ENCODE results near the gene NPB.

NPB gene

GRCh38 chr17:81910840-81911276 lies 8.8 kb downstream of the NPB start:
- TF ChIP-seq POU2F2 (IDR thresholded peaks at IDR 0.05; ENCODE audit: low read depth, low read length), result no peak
- TF ChIP-seq PAX5 (IDR thresholded peaks at IDR 0.05; ENCODE audit: insufficient read depth, low read length, severe bottlenecking), result no peak
- FAIRE-seq (peak; percentile 80), DNase-seq (ENCODE audit: insufficient read length, low spot score) (no peak)

GRCh38 chr17:81911277-81911961 lies 9.4 kb downstream of the NPB start, which contains the start of gene PCYT2:
Gene PCYT2, minus strand, starts transcription at chr17:81911399. Its CDS starts 44 bp downstream, at chr17:81911355.
- peak; percentile 94 for FAIRE-seq
- DNase-seq (ENCODE audit: insufficient read length, low spot score), result peak; percentile 100
- no peak for TF ChIP-seq SPI1 (IDR thresholded peaks at IDR 0.05; ENCODE audit: low read depth, low read length)
- TF ChIP-seq POLR2A (IDR thresholded peaks at IDR 0.05; ENCODE audit: low read depth, low read length), result no peak
- TF ChIP-seq TAF1 (IDR thresholded peaks at IDR 0.05; ENCODE audit: low read depth, low read length), result no peak
- TF ChIP-seq PAX5 (IDR thresholded peaks at IDR 0.05; ENCODE audit: insufficient read depth, low read length, severe bottlenecking), result peak; percentile 74

- FAIRE-seq, result no peak
These were observed 9.9 kb downstream of the NPB start for GRCh38 chr17:81911969-81912368.

GRCh38 chr17:81912441-81913309 lies 10.6 kb downstream of the NPB start:
- TF ChIP-seq POLR2AphosphoS5 (IDR thresholded peaks at IDR 0.05; ENCODE audit: low read depth, low read length) (no peak), POU2F2 (IDR thresholded peaks at IDR 0.05; ENCODE audit: low read depth, low read length) (no peak), SPI1 (IDR thresholded peaks at IDR 0.05; ENCODE audit: low read depth, low read length) (no peak), TAF1 (IDR thresholded peaks at IDR 0.05; ENCODE audit: low read depth, low read length) (no peak)
- FAIRE-seq (no peak), DNase-seq (ENCODE audit: insufficient read length, low spot score) (no peak)

More at GRCh38 chr17:81911969-81912368, 9.9 kb downstream of the NPB start:
- DNase-seq (ENCODE audit: insufficient read length, low spot score), result no peak
- TF ChIP-seq POLR2A (IDR thresholded peaks at IDR 0.05; ENCODE audit: low read depth, low read length) (no peak), POU2F2 (IDR thresholded peaks at IDR 0.05; ENCODE audit: low read depth, low read length) (0 out of 2 replicates have a peak, but pooled peaks have one; percentile 39)

- FAIRE-seq, result no peak
- TF ChIP-seq POU2F2 (IDR thresholded peaks at IDR 0.05; ENCODE audit: low read depth, low read length) (no peak), TAF1 (IDR thresholded peaks at IDR 0.05; ENCODE audit: low read depth, low read length) (no peak), PAX5 (IDR thresholded peaks at IDR 0.05; ENCODE audit: insufficient read depth, low read length, severe bottlenecking) (no peak)
- no peak for DNase-seq (ENCODE audit: insufficient read length, low spot score)
These were observed 11.5 kb downstream of the NPB start for GRCh38 chr17:81913394-81914102.

GRCh38 chr17:81914103-81914850 lies 12.2 kb downstream of the NPB start:
- DNase-seq (ENCODE audit: insufficient read length, low spot score) (no peak), FAIRE-seq (no peak)
- TF ChIP-seq POLR2A (IDR thresholded peaks at IDR 0.05; ENCODE audit: low read depth, low read length), result no peak
- TF ChIP-seq SPI1 (IDR thresholded peaks at IDR 0.05; ENCODE audit: low read depth, low read length), result no peak
- TF ChIP-seq PAX5 (IDR thresholded peaks at IDR 0.05; ENCODE audit: insufficient read depth, low read length, severe bottlenecking), result no peak
- TF ChIP-seq POU2F2 (IDR thresholded peaks at IDR 0.05; ENCODE audit: low read depth, low read length), result no peak
- no peak for TF ChIP-seq POLR2AphosphoS5 (IDR thresholded peaks at IDR 0.05; ENCODE audit: low read depth, low read length)
- TF ChIP-seq TAF1 (IDR thresholded peaks at IDR 0.05; ENCODE audit: low read depth, low read length), result no peak

GRCh38 chr17:81915331-81915730 lies 13.3 kb downstream of the NPB start:
- no peak for DNase-seq (ENCODE audit: insufficient read length, low spot score)
- TF ChIP-seq POLR2A (IDR thresholded peaks at IDR 0.05; ENCODE audit: low read depth, low read length), result no peak
- TF ChIP-seq TAF1 (IDR thresholded peaks at IDR 0.05; ENCODE audit: low read depth, low read length), result no peak
- no peak for TF ChIP-seq POU2F2 (IDR thresholded peaks at IDR 0.05; ENCODE audit: low read depth, low read length)
- no peak for TF ChIP-seq SPI1 (IDR thresholded peaks at IDR 0.05; ENCODE audit: low read depth, low read length)
- no peak for TF ChIP-seq POLR2AphosphoS5 (IDR thresholded peaks at IDR 0.05; ENCODE audit: low read depth, low read length)
- TF ChIP-seq PAX5 (IDR thresholded peaks at IDR 0.05; ENCODE audit: insufficient read depth, low read length, severe bottlenecking), result no peak
- no peak for FAIRE-seq

GRCh38 chr17:81916234-81917001 lies 14.4 kb downstream of the NPB start:
- no peak for FAIRE-seq

More at GRCh38 chr17:81916234-81917001, 14.4 kb downstream of the NPB start:
- no peak for DNase-seq (ENCODE audit: insufficient read length, low spot score)
- TF ChIP-seq POLR2AphosphoS5 (IDR thresholded peaks at IDR 0.05; ENCODE audit: low read depth, low read length) (no peak), SPI1 (IDR thresholded peaks at IDR 0.05; ENCODE audit: low read depth, low read length) (no peak), POLR2A (IDR thresholded peaks at IDR 0.05; ENCODE audit: low read depth, low read length) (no peak), TAF1 (IDR thresholded peaks at IDR 0.05; ENCODE audit: low read depth, low read length) (no peak)
